GM21515 (cell line): Measurements from ENCODE around the gene FAT1.
A peak's percentile ranks its signal among the peaks of the same experiment; 100 is the strongest.

Experiments used
- ATAC-seq: cut with Tn5 transposase; IDR thresholded peaks from one replicate; pipeline ENCODE4 v1.9.1; 2021; ENCODE audit not compliant: unreplicated experiment

The FAT1 gene

GRCh38 chr4:186622788-186623464 is 100.7 kb downstream of the FAT1 start:
- ATAC-seq: no peak

GRCh38 chr4:186621959-186622553 is 101.6 kb downstream of the FAT1 start:
- no peak for ATAC-seq

- no peak for ATAC-seq
Observed at GRCh38 chr4:186619088-186619487, 104.6 kb downstream of the FAT1 start.

DNA sequence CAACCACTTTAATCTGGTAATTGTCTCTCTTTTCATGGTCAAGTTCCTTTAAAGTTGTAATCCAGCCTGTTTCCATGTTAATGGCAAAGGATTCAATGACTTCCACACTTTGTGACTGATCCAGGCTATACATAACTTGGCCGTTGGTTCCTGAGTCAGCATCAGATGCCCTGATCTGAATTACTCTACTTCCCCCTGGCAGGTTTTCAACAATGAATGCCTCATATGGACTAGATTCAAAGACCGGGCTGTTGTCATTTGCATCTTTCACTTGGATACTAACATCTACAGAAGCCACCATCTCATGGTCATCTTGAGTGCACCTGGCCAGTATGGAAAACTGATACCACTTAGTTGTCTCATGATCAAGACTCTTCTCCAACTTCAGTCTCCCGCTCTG is 105.7 kb downstream of the FAT1 start:
- no peak for ATAC-seq

GRCh38 chr4:186607490-186607889 is 116.2 kb downstream of the FAT1 start:
- ATAC-seq: no peak

- ATAC-seq: no peak
Observed at GRCh38 chr4:186606591-186606992, 117.1 kb downstream of the FAT1 start.

DNA sequence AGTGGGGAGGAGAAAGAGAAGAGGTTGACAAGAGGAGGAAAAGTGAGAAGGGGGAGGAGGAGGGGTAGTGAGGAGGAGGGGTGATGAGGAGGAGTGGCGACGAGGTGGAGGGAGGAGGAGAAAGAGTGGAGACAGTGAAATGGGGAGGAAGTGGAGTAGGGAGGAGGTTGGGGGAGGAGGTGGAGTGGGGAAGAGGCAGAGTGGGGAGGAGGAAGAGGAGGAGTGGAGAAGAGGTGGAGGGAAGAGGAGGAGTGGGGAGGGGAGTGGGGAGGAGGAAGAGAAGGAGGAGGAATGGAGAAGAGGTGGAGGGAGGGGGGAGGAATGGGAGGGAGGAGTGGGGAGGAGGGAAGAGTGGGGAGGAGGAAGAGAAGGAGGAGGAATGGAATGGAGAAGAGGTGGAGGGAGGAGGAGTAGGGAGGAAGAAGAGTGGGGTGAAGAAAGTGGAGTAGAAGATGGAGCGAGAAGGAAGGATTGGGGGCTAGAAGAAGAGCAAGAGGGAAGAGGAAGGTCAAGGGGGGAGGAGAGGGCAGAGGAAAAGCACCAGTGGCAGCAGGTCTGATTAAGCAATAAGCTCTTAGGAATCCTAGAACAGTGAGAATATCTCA is 118.3 kb downstream of the FAT1 start:
- no peak for ATAC-seq

DNA sequence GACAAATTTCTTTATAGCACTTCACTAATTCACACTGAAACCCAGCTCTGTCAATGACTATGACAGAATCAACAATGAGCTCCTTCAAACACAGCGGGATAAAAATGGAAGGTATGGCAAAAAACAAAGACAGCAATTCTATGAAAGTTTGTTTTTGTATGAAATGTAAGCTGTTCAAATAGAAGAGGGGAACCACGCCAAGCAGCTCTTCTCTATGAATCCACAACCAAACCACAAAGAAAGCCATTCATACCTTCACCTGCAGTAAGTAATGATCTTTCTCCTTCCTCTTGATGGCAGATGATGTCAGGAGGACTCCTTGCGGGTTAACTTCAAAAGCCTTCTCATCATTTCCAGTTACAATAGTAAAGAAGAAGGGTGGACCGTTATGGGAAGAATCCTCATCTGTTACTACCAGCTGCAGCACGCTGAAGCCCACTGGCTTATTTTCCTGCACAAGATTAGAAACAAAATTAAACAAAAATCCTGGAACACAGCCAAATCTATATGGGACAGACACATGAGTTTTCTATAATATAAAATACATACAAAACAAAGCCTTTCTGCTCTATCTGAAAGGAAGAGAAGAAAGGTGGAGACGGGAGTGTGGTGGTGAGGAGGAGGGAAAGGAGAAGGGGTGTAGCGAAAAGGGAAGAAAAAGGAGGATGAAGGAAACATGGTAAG is 119.4 kb downstream of the FAT1 start:
- no peak for ATAC-seq

GRCh38 chr4:186602978-186603377 is 120.7 kb downstream of the FAT1 start:
- no peak for ATAC-seq

GRCh38 chr4:186599483-186599882 is 124.2 kb downstream of the FAT1 start:
- ATAC-seq: no peak

GRCh38 chr4:186598686-186599085 is 125.0 kb downstream of the FAT1 start:
- ATAC-seq: no peak

DNA sequence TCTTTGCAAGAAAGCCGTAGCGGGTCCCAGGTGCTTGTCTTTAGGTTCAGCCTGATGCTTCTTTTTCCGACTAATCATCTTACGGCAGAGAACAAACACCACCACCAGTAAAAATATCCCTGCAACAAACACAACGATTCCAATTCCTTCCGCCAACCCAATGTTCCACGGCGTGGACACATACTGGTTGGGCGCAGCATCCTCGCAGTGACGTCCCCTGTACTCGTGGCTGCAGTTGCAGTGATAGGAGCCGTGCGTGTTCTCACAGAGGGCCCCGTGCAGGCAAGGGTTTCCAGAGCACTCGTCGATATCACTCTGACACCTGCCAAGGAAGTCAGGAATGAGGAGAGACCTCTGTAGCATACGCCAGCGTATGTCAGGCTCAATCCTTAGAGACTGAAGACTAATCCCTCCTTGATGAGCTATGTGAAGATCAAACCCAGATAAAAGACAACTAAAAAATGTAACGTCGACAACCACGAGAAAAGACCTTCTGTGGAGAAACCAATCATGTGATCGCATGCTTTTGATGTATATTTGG is 126.7 kb downstream of the FAT1 start:
- ATAC-seq: no peak

DNA sequence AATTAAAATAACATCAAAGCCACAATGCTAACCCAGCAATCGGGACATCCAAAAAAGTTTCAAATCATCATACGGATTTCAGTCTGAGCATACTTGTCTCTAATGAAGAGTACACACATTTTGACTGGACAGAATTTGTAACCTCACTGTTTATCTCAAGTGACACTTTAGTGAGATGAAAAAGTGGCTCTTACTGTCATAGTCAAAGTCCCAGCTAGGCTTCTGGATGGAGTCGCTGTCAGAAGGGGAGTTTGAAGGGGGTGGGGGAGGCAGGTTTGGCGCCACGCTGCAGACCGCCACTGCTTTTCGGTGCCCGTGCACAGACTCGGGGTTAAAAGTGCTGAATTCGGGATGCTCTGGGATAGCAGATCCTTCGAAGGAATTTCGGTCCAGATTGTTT is 127.3 kb downstream of the FAT1 start:
- ATAC-seq: no peak

DNA sequence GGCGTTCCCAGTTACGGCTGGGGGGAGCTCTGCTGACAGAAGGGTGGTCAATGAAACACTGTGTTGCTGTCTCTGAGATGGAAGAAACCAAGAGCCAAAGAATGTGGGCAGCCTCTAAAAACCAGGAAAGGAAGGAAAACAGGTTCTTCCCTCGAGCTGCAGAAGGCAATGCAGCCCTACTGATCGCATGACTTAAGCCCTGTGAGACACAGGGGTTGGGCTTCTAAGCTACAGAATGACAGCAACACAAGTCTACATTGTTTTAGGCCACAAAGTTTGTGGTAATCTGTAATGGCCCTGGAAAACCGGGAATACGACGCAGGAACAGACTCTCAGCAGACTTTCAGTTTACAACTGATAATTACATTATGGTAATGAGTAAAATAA is 130.1 kb downstream of the FAT1 start:
- no peak for ATAC-seq

DNA sequence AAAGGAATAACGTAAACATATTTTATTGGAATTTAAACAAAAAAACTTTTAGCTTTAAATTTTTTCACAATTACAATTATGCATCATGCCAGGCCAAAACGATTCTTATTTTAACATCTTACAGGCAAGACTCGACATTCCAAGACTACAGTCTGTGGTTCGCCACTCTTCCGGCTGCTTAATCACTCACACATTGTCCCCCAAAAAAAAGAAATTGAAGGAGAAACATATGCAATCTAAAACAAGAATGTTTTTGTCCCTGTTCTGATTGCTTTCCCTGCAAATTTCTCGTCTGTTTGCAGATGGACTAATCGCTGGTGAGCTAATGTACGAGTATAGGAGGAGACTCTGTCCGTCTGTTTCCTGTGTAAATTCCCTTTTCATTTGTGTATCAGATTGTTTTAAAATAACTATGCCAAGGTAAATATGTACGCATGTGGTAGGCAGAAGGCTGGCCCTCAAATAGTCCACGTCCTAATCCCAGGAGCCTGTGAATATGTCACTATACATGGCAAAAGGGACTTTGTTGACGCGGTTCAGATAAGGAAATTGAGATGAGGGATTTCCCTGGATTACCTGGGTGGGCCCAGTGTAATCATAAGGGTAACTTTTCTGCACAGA is 130.6 kb downstream of the FAT1 start:
- ATAC-seq: no peak

- ATAC-seq: no peak
Observed at GRCh38 chr4:186592445-186592844, 131.2 kb downstream of the FAT1 start.

DNA sequence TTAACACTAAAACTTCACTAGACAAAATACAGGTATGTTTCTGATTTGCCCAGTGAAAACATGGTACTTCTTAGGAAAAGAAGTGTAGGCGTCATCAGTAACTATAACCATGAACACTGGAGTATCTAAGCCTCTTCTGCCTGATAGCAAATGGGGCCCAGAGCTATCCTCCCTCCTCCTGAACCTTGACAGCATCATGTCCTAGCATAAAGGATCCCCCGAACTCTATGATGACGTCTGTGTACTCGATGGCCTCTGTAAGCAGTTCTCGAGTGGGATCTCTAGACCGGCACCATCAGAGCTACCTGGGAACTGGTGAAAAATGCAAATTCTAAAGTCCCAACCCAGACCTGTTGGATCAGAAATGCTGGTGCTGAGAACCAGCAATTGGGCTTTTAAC is 132.0 kb downstream of the FAT1 start:
- no peak for ATAC-seq

GRCh38 chr4:186588503-186588902 is 135.2 kb downstream of the FAT1 start:
- no peak for ATAC-seq

DNA sequence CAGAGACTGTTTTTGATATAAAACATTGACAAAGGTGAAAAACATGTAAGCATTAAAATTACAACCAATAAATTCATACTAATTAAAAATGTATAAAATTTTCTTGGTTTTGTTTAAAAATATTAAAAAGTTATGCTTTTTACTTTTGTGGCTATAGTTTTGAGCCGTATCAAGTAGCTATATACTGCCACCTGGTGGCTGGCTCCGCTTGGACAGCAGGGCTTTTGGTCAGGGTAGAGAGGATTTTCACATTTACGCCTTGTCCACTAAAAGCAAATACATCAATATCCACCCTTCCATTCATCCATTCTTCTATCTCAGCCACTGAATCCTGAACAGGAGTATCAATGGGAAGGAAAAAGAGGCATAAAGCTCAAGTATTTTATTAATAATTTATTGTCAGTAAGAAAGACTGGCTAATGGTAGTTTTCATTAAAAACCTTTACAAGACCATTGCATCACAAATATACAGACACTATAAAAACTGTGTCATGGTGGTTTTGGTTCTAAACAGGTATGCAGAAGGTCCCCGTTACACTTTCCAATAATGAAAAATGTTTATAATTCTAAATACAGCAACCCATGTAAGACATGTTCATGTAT is 136.1 kb downstream of the FAT1 start:
- peak; percentile 74 for ATAC-seq

DNA sequence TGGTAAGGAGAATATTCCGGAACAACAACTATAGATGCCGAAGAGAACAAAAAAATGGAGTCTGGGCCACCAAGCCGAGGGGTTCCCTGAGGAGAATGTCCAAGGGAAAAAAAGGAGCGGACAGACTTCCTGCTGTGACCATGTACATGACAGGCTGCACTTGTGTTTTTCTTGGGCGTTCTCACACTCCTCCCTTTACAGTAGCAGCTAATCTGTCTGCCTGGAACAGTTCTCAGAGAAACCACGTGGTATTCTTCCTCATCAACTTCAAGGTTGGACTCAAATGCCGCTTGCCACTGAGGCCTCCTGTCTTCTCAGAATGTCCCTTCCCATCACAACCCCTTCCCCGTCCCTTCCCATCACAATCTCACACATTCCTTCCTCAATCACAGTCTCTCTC is 137.5 kb downstream of the FAT1 start:
- no peak for ATAC-seq

GRCh38 chr4:186584912-186585311 is 138.7 kb downstream of the FAT1 start:
- no peak for ATAC-seq
